H9 (cell line): ENCODE measurements around the gene OLFM4. TPM values are rescaled to one million over a fixed set of nuclear protein-coding genes. Genes with fewer than 3 reads are reported as not detected.

ENCODE experiments used
- DNase-seq: peaks from one replicate; pipeline ENCODE4 v3.0.0-alpha.2; 2017
- H2AFZ ChIP-seq: one replicate; pipeline ENCODE4 v1.6.1; 2013; ENCODE audit warnings: mild to moderate bottlenecking, low read length, control low read depth, moderate library complexity
- H2AK5ac ChIP-seq: 2 replicates; pipeline ENCODE4 v1.6.1; 2013; ENCODE audit warnings: low read length, control low read depth, mixed read lengths; ENCODE audit not compliant: insufficient read length
- H2BK120ac ChIP-seq: one replicate; pipeline ENCODE4 v1.6.1; 2013; ENCODE audit warnings: low read depth, mild to moderate bottlenecking, low read length, control low read depth, inconsistent platforms; ENCODE audit not compliant: poor library complexity, severe bottlenecking
- H2BK12ac ChIP-seq: 2 replicates; pipeline ENCODE4 v1.6.1; 2013; ENCODE audit warnings: low read length, control low read depth, mixed read lengths, low read depth; ENCODE audit not compliant: insufficient read length
- H2BK15ac ChIP-seq: 2 replicates; pipeline ENCODE4 v1.6.1; 2013; ENCODE audit warnings: low read depth, low read length, control low read depth
- H2BK20ac ChIP-seq: one replicate; pipeline ENCODE4 v1.6.1; 2013; ENCODE audit warnings: low read depth, mild to moderate bottlenecking, low read length, control low read depth, inconsistent platforms; ENCODE audit not compliant: poor library complexity, severe bottlenecking
- H2BK5ac ChIP-seq: 2 replicates; pipeline ENCODE4 v1.6.1; 2013; ENCODE audit warnings: low read length, control low read depth, mixed read lengths; ENCODE audit not compliant: insufficient read length
- H3K14ac ChIP-seq: 2 replicates; pipeline ENCODE4 v1.6.1; 2013; ENCODE audit warnings: low read length, control low read depth; ENCODE audit not compliant: insufficient read depth
- H3K18ac ChIP-seq: 2 replicates; pipeline ENCODE4 v1.6.1; 2013; ENCODE audit warnings: low read depth, mild to moderate bottlenecking, mixed read lengths, low read length, control low read depth; ENCODE audit not compliant: insufficient read length
- H3K23ac ChIP-seq: 2 replicates; pipeline ENCODE4 v1.6.1; 2013; ENCODE audit warnings: low read length, control low read depth, mixed read lengths, low read depth; ENCODE audit not compliant: insufficient read length
- H3K23me2 ChIP-seq: 2 replicates; pipeline ENCODE4 v1.6.1; 2013; ENCODE audit warnings: low read depth, mild to moderate bottlenecking, mixed read lengths, low read length, control low read depth; ENCODE audit not compliant: insufficient read length, poor library complexity, severe bottlenecking
- H3K27ac ChIP-seq: 2 replicates; pipeline ENCODE4 v1.5.1; 2013; ENCODE audit warnings: low read length, control low read depth, mixed read lengths, low read depth; ENCODE audit not compliant: insufficient read length
- H3K27me3 ChIP-seq: 2 replicates; pipeline ENCODE4 v1.6.1; 2013; ENCODE audit warnings: low read length, control low read depth, inconsistent platforms; ENCODE audit not compliant: insufficient read depth
- H3K4ac ChIP-seq: 2 replicates; pipeline ENCODE4 v1.6.1; 2013; ENCODE audit warnings: low read depth, mild to moderate bottlenecking, control low read depth, inconsistent platforms, low read length, moderate library complexity
- H3K4me1 ChIP-seq: 2 replicates; pipeline ENCODE4 v1.6.1; 2013; ENCODE audit warnings: low read length, control low read depth, inconsistent platforms; ENCODE audit not compliant: insufficient read depth
- H3K4me2 ChIP-seq: 2 replicates; pipeline ENCODE4 v1.6.1; 2013; ENCODE audit warnings: low read length, control low read depth, mixed read lengths; ENCODE audit not compliant: insufficient read length, insufficient read depth
- H3K56ac ChIP-seq: 2 replicates; pipeline ENCODE4 v1.6.1; 2013; ENCODE audit warnings: low read depth, mild to moderate bottlenecking, mixed read lengths, low read length, control low read depth; ENCODE audit not compliant: insufficient read length
- H3K79me1 ChIP-seq: 2 replicates; pipeline ENCODE4 v1.6.1; 2013; ENCODE audit warnings: low read depth, mild to moderate bottlenecking, moderate library complexity, low read length, control low read depth, inconsistent platforms; ENCODE audit not compliant: insufficient read depth, poor library complexity, severe bottlenecking
- H3K79me2 ChIP-seq: 2 replicates; pipeline ENCODE4 v1.6.1; 2013; ENCODE audit warnings: low read length, control low read depth, inconsistent platforms; ENCODE audit not compliant: insufficient read depth
- H3K9ac ChIP-seq: 2 replicates; pipeline ENCODE4 v1.6.1; 2013; ENCODE audit warnings: low read length, control low read depth, mixed read lengths; ENCODE audit not compliant: insufficient read length; ENCODE audit errors: extremely low read depth
- H3K9me3 ChIP-seq: one replicate; pipeline ENCODE4 v1.6.1; 2013; ENCODE audit warnings: low read depth, low read length, inconsistent platforms; ENCODE audit not compliant: control insufficient read depth
- H3T11ph ChIP-seq: one replicate; pipeline ENCODE4 v1.6.1; 2013; ENCODE audit warnings: mild to moderate bottlenecking, low read length, control low read depth, inconsistent platforms
- H4K20me1 ChIP-seq: one replicate; pipeline ENCODE4 v1.6.1; 2013; ENCODE audit not compliant: control insufficient read depth, insufficient read length, insufficient read depth
- H4K5ac ChIP-seq: 2 replicates; pipeline ENCODE4 v1.6.1; 2013; ENCODE audit warnings: low read depth, mild to moderate bottlenecking, mixed read lengths, low read length, control low read depth; ENCODE audit not compliant: insufficient read length
- H4K8ac ChIP-seq: replicated peaks from 2 replicates; pipeline ENCODE4 v1.6.1; 2013; ENCODE audit warnings: low read length, control low read depth, mixed read lengths, low read depth; ENCODE audit not compliant: insufficient read length
- H4K91ac ChIP-seq: 2 replicates; pipeline ENCODE4 v1.6.1; 2013; ENCODE audit warnings: low read depth, mild to moderate bottlenecking, moderate library complexity, mixed read lengths, low read length, control low read depth; ENCODE audit not compliant: insufficient read length
- H3K27ac Mint-ChIP-seq, 3 experiments: 2 replicates in 2 of 3; 3 replicates in 1 of 3; pipeline ENCODE4 v1.8.0; 2020 to 2021; ENCODE audit warnings: mixed read lengths in 3 of 3, mild to moderate bottlenecking in 1 of 3, moderate library complexity in 1 of 3
- H3K27me3 Mint-ChIP-seq: 2 replicates; pipeline ENCODE4 v1.8.0; 2021; ENCODE audit warnings: low read depth, mild to moderate bottlenecking, moderate library complexity, mixed read lengths
- H3K36me3 Mint-ChIP-seq, 3 experiments: 2 replicates in 2 of 3; 3 replicates in 1 of 3; pipeline ENCODE4 v1.8.0; 2020 to 2021; ENCODE audit warnings: low read depth in 3 of 3, mixed read lengths in 3 of 3; ENCODE audit not compliant: insufficient read depth in 1 of 3
- H3K4me1 Mint-ChIP-seq, 2 experiments: 2 replicates each; pipeline ENCODE4 v1.8.0; 2020; ENCODE audit warnings: mixed read lengths in 2 of 2
- H3K4me3 Mint-ChIP-seq, 2 experiments: 2 replicates in 1 of 2; 3 replicates in 1 of 2; pipeline ENCODE4 v1.8.0; 2020 to 2021; ENCODE audit warnings: mild to moderate bottlenecking in 2 of 2, mixed read lengths in 2 of 2, moderate library complexity in 1 of 2
- H3K9me3 Mint-ChIP-seq, 2 experiments: 2 replicates in 1 of 2; 3 replicates in 1 of 2; pipeline ENCODE4 v1.8.0; 2020; ENCODE audit warnings: mild to moderate bottlenecking in 2 of 2, mixed read lengths in 2 of 2, moderate library complexity in 1 of 2
- CTCF ChIP-seq: fragments of 200-600 bp; sonication (generic); conservative IDR thresholded peaks from 3 replicates; pipeline ENCODE4 v1.8.0; 2021; ENCODE audit warnings: antibody characterized with exemption, mild to moderate bottlenecking
- WGBS: extraction: QIAGEN DNeasy Blood & Tissue Kit; methylation state at CpG from one replicate; pipeline ENCODE4 v1.1.7; 2013; ENCODE audit warnings: missing lambda C conversion rate, low lambda C conversion rate, mixed read lengths; ENCODE audit not compliant: insufficient read length; ENCODE audit errors: extremely low coverage; 5-methylcytosine and 5-hydroxymethylcytosine counted together
- total RNA-seq: library from RNA; stranded (reverse); gene quantifications from 2 replicates; pipeline ENCODE4 v1.2.1, GENCODE V29; 2021

OLFM4 gene
- total RNA-seq, 1 experiment from 2014 or later: not detected

- Histone ChIP-seq H4K8ac (no peak overlapping the region), H2BK12ac (no peak overlapping the region), H2BK20ac (no peak overlapping the region), H3K9ac (no peak overlapping the region), H4K91ac (no peak overlapping the region), H3K79me1 (no peaks in the 10 kb centered on the region), H3K27ac (no peak overlapping the region), H3K56ac (no peak overlapping the region), H3K4me1 (no peaks in the 10 kb centered on the region), H2BK120ac (no peak overlapping the region), H3K79me2 (no peaks in the 10 kb centered on the region), H3K4ac (no peak overlapping the region), H3K4me2 (no peak overlapping the region), H3K14ac (no peak overlapping the region), H3K9me3 (no peaks in the 10 kb centered on the region), H2AFZ (no peak overlapping the region), H3K27me3 (no peaks in the 10 kb centered on the region), H2BK5ac (no peak overlapping the region), H3K18ac (no peak overlapping the region), H3T11ph (no peak overlapping the region), H2AK5ac (no peak overlapping the region), H4K20me1 (no peaks in the 10 kb centered on the region), H3K23me2 (no peaks in the 10 kb centered on the region), H2BK15ac (no peak overlapping the region), H3K23ac (no peak overlapping the region), H4K5ac (no peak overlapping the region)
- Mint-ChIP-seq H3K4me1 (peaks cover 23 to 35% of the 10 kb centered on the region in 2 experiments), H3K4me3 (no peak overlapping the region), H3K27ac (no peak overlapping the region), H3K36me3 (peaks cover 8 to 12% (median 9%) of the 10 kb centered on the region in 3 experiments), H3K9me3 (peaks cover 7 to 8% of the 10 kb centered on the region in 2 experiments), H3K27me3 (peaks cover 5% of the 10 kb centered on the region)
- DNase-seq: no peak
- no CpG with 5 or more reads among the region's 5 CpGs for WGBS
- TF ChIP-seq CTCF: no peak
Measured at GRCh38 chr13:53074114-53074513, 45.5 kb downstream of the OLFM4 start.
